B cell (primary cell): ENCODE measurements around the gene GIPR. TPM values are rescaled to one million over a fixed set of nuclear protein-coding genes. Genes with fewer than 3 reads are reported as not detected.
"Not testable (repeated sequence)": the region's sequence is repeated elsewhere in the genome, so short reads cannot be mapped to it uniquely, and the experiment has no call there.

ENCODE experiments used
- ATAC-seq: fragments of 200-7000 bp; cut with Tn5 transposase; one replicate; pipeline ENCODE4 v1.10.0; 2021; ENCODE audit warnings: low read depth, mild to moderate bottlenecking, moderate number of reproducible peaks, moderate library complexity
- CTCF ChIA-PET: fragments of 350-600 bp; sonication (Branson Sonifier 250); formaldehyde crosslinking; loops from one replicate; lab custom pipeline; 2021; ENCODE audit warnings: antibody characterized with exemption, inconsistent platforms; lab: Charles Lee
- POLR2A ChIA-PET: fragments of 350-600 bp; sonication (Branson Sonifier 250); formaldehyde crosslinking; loops from one replicate; lab custom pipeline; 2021; ENCODE audit warnings: antibody characterized with exemption; lab: Charles Lee
- DNase-seq: peaks from one replicate; pipeline ENCODE4 v3.0.0; 2013
- H2AFZ ChIP-seq: 2 replicates; pipeline ENCODE4 v1.6.1; 2012; ENCODE audit warnings: mild to moderate bottlenecking, low read depth, low read length; ENCODE audit not compliant: insufficient read depth, poor library complexity, severe bottlenecking
- H3K27ac ChIP-seq, 2 donors: 1 replicate in 1 of 2; 2 replicates in 1 of 2; pipeline ENCODE4 v1.5.1; 2012 to 2013; ENCODE audit warnings: low read length in 2 of 2, mild to moderate bottlenecking in 2 of 2, moderate library complexity in 1 of 2
- H3K27me3 ChIP-seq, 4 experiments: fragments of 200-600 bp in 1 of 4; sonication (generic) in 1 of 4; replicated peaks in 1 of 4; 1 replicate in 2 of 4; 2 replicates in 2 of 4; pipeline versions ENCODE4 v1.6.1 to v1.7.0; 2013 to 2016; ENCODE audit warnings: low read length in 3 of 4, mild to moderate bottlenecking in 2 of 4, mixed read lengths in 1 of 4, moderate library complexity in 1 of 4; ENCODE audit not compliant: insufficient read depth in 4 of 4, control insufficient read depth in 3 of 4; ENCODE audit errors: control extremely low read depth in 1 of 4
- H3K36me3 ChIP-seq, 2 experiments: replicated peaks in 1 of 2; 1 replicate in 1 of 2; 2 replicates in 1 of 2; pipeline versions ENCODE4 v1.6.1 to v1.7.1; 2013; ENCODE audit warnings: low read length in 1 of 2; ENCODE audit not compliant: insufficient read depth in 2 of 2, control insufficient read depth in 1 of 2; ENCODE audit errors: control extremely low read depth in 1 of 2, extremely low read depth in 1 of 2
- H3K4me1 ChIP-seq, 2 donors: fragments of 200-600 bp in 1 of 2; sonication (generic) in 1 of 2; 1 replicate in 1 of 2; 2 replicates in 1 of 2; pipeline versions ENCODE4 v1.5.1 to v1.6.1; 2013 to 2017; ENCODE audit warnings: low read length in 2 of 2; ENCODE audit not compliant: control insufficient read depth in 2 of 2, insufficient read depth in 2 of 2
- H3K4me2 ChIP-seq: replicated peaks from 2 replicates; pipeline ENCODE3; 2012; ENCODE audit warnings: mild to moderate bottlenecking, low read depth, low read length; ENCODE audit not compliant: poor library complexity, severe bottlenecking
- H3K4me3 ChIP-seq, 5 experiments: fragments of 200-600 bp in 1 of 5; sonication (generic) in 1 of 5; 1 replicate in 3 of 5; 2 replicates in 2 of 5; pipeline versions ENCODE4 v1.5.1 to v1.7.0; 2011 to 2016; ENCODE audit warnings: low read length in 4 of 5, mild to moderate bottlenecking in 4 of 5, low read depth in 2 of 5, control low read depth in 1 of 5, moderate library complexity in 1 of 5; ENCODE audit not compliant: insufficient read depth in 1 of 5; ENCODE audit errors: control extremely low read depth in 1 of 5, extremely low read depth in 1 of 5
- H3K79me2 ChIP-seq: fragments of 200-600 bp; sonication (generic); one replicate; pipeline ENCODE4 v1.6.0; 2016; ENCODE audit warnings: low read length; ENCODE audit not compliant: control insufficient read depth, insufficient read depth
- H3K9ac ChIP-seq: fragments of 200-600 bp; sonication (generic); 2 replicates; pipeline ENCODE4 v1.6.1; 2017; ENCODE audit warnings: mild to moderate bottlenecking, low read length, moderate library complexity
- H3K9me3 ChIP-seq, 3 donors: one replicate each; pipeline versions ENCODE4 v1.6.1 to v1.7.1; 2013; ENCODE audit warnings: low read length in 2 of 3; ENCODE audit not compliant: control insufficient read depth in 2 of 3, insufficient read depth in 1 of 3; ENCODE audit errors: control extremely low read depth in 1 of 3
- H4K20me1 ChIP-seq: 2 replicates; pipeline ENCODE4 v1.6.0; 2012; ENCODE audit warnings: mild to moderate bottlenecking, low read length; ENCODE audit not compliant: insufficient read depth, control insufficient read depth, poor library complexity, severe bottlenecking
- H3K27ac Mint-ChIP-seq: one replicate; pipeline ENCODE4 v1.8.0; 2021; ENCODE audit warnings: mixed read lengths
- H3K27me3 Mint-ChIP-seq: one replicate; pipeline ENCODE4 v1.8.0; 2021; ENCODE audit warnings: mixed read lengths
- H3K4me1 Mint-ChIP-seq: one replicate; pipeline ENCODE4 v1.8.0; 2021; ENCODE audit warnings: mixed read lengths
- H3K4me3 Mint-ChIP-seq: one replicate; pipeline ENCODE4 v1.8.0; 2021; ENCODE audit warnings: mixed read lengths
- H3K9me3 Mint-ChIP-seq: one replicate; pipeline ENCODE4 v1.8.0; 2022; ENCODE audit warnings: mixed read lengths; ENCODE audit not compliant: insufficient read depth
- CTCF ChIP-seq: fragments of 200-600 bp; IDR thresholded peaks from one replicate; pipeline ENCODE4 v1.8.0; 2022; ENCODE audit warnings: antibody characterized with exemption, mild to moderate bottlenecking
- EZH2 ChIP-seq: IDR thresholded peaks from 2 replicates; pipeline ENCODE4 v1.6.1; 2012; ENCODE audit warnings: borderline replicate concordance, low read depth, mild to moderate bottlenecking, moderate library complexity, low read length; ENCODE audit not compliant: insufficient read depth, poor library complexity, severe bottlenecking
- WGBS: methylation state at CpG from one replicate; pipeline ENCODE4 v1.1.5; 2013; ENCODE audit warnings: missing lambda C conversion rate; ENCODE audit not compliant: insufficient coverage; 5-methylcytosine and 5-hydroxymethylcytosine counted together
- intact Hi-C: fragments of 100-400 bp; cut with micrococcal nuclease; formaldehyde crosslinking; loops from one replicate; pipeline ENCODE4 v1.10.0; 2022
- polyA plus RNA-seq: library from polyadenylated mRNA; depleted of rRNA; stranded (reverse); fragments of >200 nt; gene quantifications from 2 replicates; pipeline ENCODE4 v1.2.3, GENCODE V29; 2012
- total RNA-seq, 2 donors: library from RNA; stranded (reverse); fragments of 120-200 nt in 1 of 2; gene quantifications; 1 replicate in 1 of 2; 2 replicates in 1 of 2; pipeline versions ENCODE4 v1.2.3 to v1.2.4, GENCODE V29; 2013 to 2022

The GIPR gene
- total and polyA plus RNA-seq, 2 donors (not counting 1 experiment from before 2014, with no cell fraction given) = 0.43 to 2.3 TPM

- no peak overlapping the region for H3K4me3 Mint-ChIP-seq
- Histone ChIP-seq H3K27me3 (no peaks in the 10 kb centered on the region), H3K27ac (no peak overlapping the region), H3K4me1 (no peaks in the 10 kb centered on the region), H4K20me1 (no peaks in the 10 kb centered on the region), H3K36me3 (peaks cover 6 to 40% of the 10 kb centered on the region in 2 experiments), H2AFZ (no peak overlapping the region), H3K9me3 (no peaks in the 10 kb centered on the region), H3K9ac (no peak overlapping the region), H3K4me3 (no peak overlapping the region), H3K4me2 (no peak overlapping the region), H3K79me2 (no peaks in the 10 kb centered on the region)
- 98% methylated on average over 5 of the region's 6 CpGs for WGBS
- POLR2A ChIA-PET = no interaction called here
- intact Hi-C loops = no loop called here
- H3K9me3 Mint-ChIP-seq = no peaks in the 10 kb centered on the region
- H3K27me3 Mint-ChIP-seq = no peaks in the 10 kb centered on the region
- no peak overlapping the region for H3K27ac Mint-ChIP-seq
- TF ChIP-seq EZH2 (no peak), CTCF (no peak)
- DNase-seq = no peak
- CTCF ChIA-PET = no interaction called here
- H3K4me1 Mint-ChIP-seq = no peaks in the 10 kb centered on the region
- no peak for ATAC-seq
Observed at GRCh38 chr19:45621976-45622503, 46.0 kb upstream of the GIPR start.

- Mint-ChIP-seq H3K4me1 (no peaks in the 10 kb centered on the region), H3K9me3 (no peaks in the 10 kb centered on the region), H3K27me3 (no peaks in the 10 kb centered on the region), H3K27ac (no peak overlapping the region), H3K4me3 (no peak overlapping the region)
- ChIA-PET CTCF (no interaction called here), POLR2A (no interaction called here)
- Histone ChIP-seq H3K4me2 (no peak overlapping the region), H2AFZ (no peak overlapping the region), H4K20me1 (no peaks in the 10 kb centered on the region), H3K36me3 (peaks cover 6 to 41% of the 10 kb centered on the region in 2 experiments), H3K27ac (no peak overlapping the region), H3K9ac (no peak overlapping the region), H3K79me2 (no peaks in the 10 kb centered on the region), H3K4me1 (no peaks in the 10 kb centered on the region), H3K4me3 (no peak overlapping the region), H3K27me3 (no peaks in the 10 kb centered on the region), H3K9me3 (no peaks in the 10 kb centered on the region)
- intact Hi-C loops = no loop called here
- TF ChIP-seq CTCF (no peak), EZH2 (no peak)
- 100% methylated on average over 1 of the region's 1 CpG for WGBS
- DNase-seq (no peak), ATAC-seq (no peak)
Observed at GRCh38 chr19:45623984-45624383, 44.0 kb upstream of the GIPR start.

DNA sequence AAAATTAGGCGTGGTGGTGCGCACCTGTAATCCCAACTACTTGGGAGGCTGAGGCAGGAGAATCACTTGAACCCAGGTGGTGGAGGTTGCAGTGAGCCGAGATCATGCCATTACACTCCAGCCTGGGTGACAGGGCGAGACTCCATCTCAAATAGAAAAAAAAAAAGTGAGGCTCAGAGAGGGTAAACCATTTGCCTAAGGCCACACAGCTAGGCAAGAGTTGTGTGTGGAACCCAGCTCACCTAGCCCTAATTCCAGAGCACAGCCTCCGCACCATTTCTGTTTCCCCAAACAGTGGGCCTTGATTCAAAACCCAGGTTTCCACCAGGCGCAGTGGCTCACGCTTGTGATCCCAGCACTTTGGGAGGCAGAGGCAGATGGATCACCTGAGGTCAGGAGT is 39.8 kb upstream of the GIPR start:
- H3K27ac Mint-ChIP-seq, H3K4me1 Mint-ChIP-seq, H2AFZ ChIP-seq, H3K27me3 Mint-ChIP-seq, intact Hi-C loops, H4K20me1 ChIP-seq, H3K27me3 ChIP-seq, H3K27ac ChIP-seq, H3K9ac ChIP-seq, DNase-seq, H3K4me2 ChIP-seq, ATAC-seq, H3K4me3 ChIP-seq, POLR2A ChIA-PET, H3K4me3 Mint-ChIP-seq, H3K9me3 ChIP-seq, H3K4me1 ChIP-seq, H3K9me3 Mint-ChIP-seq, H3K79me2 ChIP-seq: not testable (repeated sequence)
- CTCF ChIA-PET = interaction anchor here (0.6 kb wide), 1 partner anchor 1128 kb away, joined by 3 read pairs; no protein-coding TSS in a partner anchor
- peaks cover 5 to 35% of the 10 kb centered on the region in 2 experiments for H3K36me3 ChIP-seq
- WGBS = 100% methylated on average over 3 of the region's 7 CpGs
